Measurements from ENCODE around the gene MBP. TPM values are rescaled to one million over a fixed set of nuclear protein-coding genes. Genes with fewer than 3 reads are reported as not detected.
"Not testable (repeated sequence)": the region's sequence is repeated elsewhere in the genome, so short reads cannot be mapped to it uniquely, and the experiment has no call there.

MBP gene
- polyA plus RNA-seq, 1 donor = 28.8 TPM

DNA sequence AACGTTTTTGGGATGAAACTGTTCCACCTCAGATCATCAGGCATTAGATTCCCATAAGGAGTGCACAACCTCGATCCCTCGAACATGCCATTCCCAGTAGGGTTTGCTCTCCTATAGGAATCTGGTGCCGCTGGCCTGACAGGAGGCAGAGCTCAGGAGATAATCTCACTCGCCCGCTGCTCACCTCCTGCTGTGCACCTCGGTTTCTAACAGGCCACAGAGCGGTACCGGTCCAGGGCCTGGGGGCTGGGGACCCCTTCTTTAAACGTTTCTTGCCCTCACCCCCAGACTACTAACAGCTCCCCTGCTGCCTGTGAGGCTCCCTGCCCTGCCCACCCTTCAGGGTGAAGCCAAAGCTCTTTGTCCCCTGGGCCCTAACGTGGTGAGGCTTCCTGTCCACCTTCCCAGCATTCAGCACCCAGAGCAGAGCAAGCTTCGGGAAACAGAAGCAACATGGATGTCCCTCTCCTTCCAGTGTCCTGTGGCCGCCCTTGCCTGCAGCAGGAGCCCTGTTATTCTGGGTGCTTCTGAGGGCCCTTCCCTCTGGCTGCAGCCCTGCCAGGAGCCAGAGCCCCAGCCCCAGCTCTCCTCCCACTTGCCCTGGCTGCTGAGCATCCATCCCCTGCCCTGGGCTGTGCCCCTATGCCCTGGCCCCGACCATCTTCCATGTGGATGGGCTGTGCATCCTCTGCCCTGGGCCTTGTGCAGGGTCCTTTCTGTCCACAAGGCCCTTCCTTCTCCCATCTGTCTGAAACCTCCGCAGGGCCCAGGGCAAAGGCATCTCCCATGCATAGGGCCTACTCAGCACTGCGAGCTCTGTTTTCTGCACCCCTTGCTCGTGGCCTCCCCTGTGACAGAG lies 140.1 kb downstream of the MBP start:
- WGBS (ENCODE audit: insufficient coverage, low lambda C conversion rate) = no CpG with 5 or more reads among the region's 17 CpGs

DNA sequence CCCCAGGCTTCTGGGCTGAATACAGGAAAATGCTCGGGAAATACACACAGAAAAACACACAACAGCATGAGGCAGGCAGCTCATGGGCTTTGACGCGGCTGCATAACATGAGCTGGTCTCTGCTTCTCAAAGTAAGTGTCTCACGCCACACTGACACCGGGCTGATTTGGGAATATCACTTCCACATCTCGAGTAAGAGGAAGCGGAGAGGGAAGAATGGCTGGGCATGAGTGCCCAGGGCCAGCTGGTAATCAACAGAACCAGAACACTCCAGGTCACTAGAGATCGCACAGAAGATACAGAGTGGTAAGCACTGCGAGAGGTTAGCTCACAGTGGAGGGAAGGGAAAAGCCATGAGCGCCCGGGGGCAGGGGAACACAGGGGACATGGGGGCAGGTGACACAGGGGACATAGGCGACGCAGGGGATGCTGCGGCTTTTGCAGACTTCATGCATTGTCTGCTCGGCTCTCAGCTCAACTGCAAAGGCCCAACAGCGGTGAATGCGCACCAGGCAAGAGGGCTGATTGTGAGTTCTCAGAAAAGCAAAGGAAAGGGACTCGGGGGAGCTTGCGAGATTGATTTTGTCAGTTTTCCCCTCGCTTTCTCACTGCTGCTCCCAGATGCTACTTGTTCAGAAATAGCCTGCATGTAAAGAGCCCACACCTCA lies 141.4 kb downstream of the MBP start:
- Histone ChIP-seq H3K9me3 (ENCODE audit: control insufficient read depth, low read depth, low read length) (no peaks in the 10 kb centered on the region), H3K36me3 (ENCODE audit: control insufficient read depth, insufficient read depth, low read length) (no peaks in the 10 kb centered on the region), H3K27me3 (ENCODE audit: control insufficient read depth, insufficient read depth, low read length) (no peaks in the 10 kb centered on the region), H3K4me3 (ENCODE audit: low read length) (no peak overlapping the region), H3K27ac (ENCODE audit: low read length) (no peak overlapping the region), H3K4me1 (ENCODE audit: control insufficient read depth, insufficient read depth, low read length) (peaks cover 11% of the 10 kb centered on the region)
- WGBS (ENCODE audit: insufficient coverage, low lambda C conversion rate) = no CpG with 5 or more reads among the region's 20 CpGs
- no peak for DNase-seq

More for the DNA sequence above, 140.1 kb downstream of the MBP start:
- H3K4me1 ChIP-seq (ENCODE audit: control insufficient read depth, insufficient read depth, low read length) = peaks cover 11% of the 10 kb centered on the region
- no peak overlapping the region for H3K4me3 ChIP-seq (ENCODE audit: low read length)
- no peaks in the 10 kb centered on the region for H3K27me3 ChIP-seq (ENCODE audit: control insufficient read depth, insufficient read depth, low read length)
- no peaks in the 10 kb centered on the region for H3K36me3 ChIP-seq (ENCODE audit: control insufficient read depth, insufficient read depth, low read length)
- no peaks in the 10 kb centered on the region for H3K9me3 ChIP-seq (ENCODE audit: control insufficient read depth, low read depth, low read length)
- no peak overlapping the region for H3K27ac ChIP-seq (ENCODE audit: low read length)
- DNase-seq = no peak

DNA sequence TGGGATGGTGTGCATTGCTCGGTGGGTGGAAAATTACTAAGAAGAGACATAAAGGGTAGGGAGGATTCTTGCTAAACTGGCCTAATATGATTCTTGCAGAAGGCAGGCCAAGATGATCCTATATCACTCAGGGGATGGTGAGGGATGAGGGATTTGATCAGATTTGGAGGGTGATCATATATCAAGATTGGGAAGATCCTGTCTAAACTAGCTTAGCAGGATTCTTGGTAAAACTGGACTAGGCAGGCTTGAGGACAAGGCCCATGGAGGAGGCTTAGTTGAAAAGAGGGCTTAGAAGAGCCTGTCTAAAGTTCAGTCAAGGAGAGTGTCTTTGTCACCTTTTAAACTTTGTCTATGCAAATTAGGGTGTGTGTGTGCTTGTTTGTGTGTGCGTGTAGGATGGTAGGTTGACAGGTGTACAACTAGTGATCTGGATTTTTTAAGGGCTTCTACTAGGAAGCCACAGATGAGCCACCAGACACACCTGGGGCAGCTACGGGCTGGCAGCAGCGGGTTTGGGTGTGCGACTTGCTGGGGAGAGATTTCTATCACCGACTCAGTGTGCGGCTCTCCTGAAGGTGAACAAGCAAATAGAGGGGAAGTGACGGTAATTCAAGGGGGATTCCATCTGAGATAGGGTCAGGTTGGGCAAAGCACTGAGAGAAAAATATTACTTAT lies 142.1 kb downstream of the MBP start:
- H3K27me3 ChIP-seq (ENCODE audit: control insufficient read depth, insufficient read depth, low read length); H3K27ac ChIP-seq (ENCODE audit: low read length); H3K36me3 ChIP-seq (ENCODE audit: control insufficient read depth, insufficient read depth, low read length); H3K9me3 ChIP-seq (ENCODE audit: control insufficient read depth, low read depth, low read length); H3K4me3 ChIP-seq (ENCODE audit: low read length); DNase-seq: not testable (repeated sequence)
- peaks cover 11% of the 10 kb centered on the region for H3K4me1 ChIP-seq (ENCODE audit: control insufficient read depth, insufficient read depth, low read length)
- WGBS (ENCODE audit: insufficient coverage, low lambda C conversion rate) = no CpG with 5 or more reads among the region's 8 CpGs

DNA sequence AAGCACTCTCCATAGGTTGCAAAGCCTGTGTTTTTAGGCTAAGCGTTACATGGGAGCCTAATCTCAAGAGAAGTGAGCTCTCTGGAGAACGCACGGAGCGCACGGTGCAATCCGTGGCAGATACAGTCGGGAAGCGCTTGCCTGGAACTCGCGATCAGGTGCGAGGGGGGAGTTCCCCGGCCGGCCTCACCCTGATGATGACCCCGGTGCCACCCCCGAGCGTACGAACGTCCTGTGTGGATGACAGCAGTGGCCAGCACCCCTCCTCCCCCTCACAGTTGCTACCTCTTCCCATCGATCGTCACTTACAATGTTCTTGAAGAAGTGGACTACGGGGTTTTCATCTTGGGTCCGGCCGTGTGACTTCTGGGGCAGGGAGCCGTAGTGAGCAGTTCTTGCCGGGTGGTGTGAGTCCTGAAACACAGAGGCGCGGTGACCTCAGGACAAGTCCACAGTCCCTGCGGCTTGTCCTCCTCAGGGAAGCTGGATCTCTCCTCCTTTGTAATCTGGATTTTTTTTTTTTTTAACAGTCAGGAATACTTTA lies 142.9 kb downstream of the MBP start:
- Histone ChIP-seq H3K27me3 (ENCODE audit: control insufficient read depth, insufficient read depth, low read length) (no peaks in the 10 kb centered on the region), H3K9me3 (ENCODE audit: control insufficient read depth, low read depth, low read length) (no peaks in the 10 kb centered on the region), H3K36me3 (ENCODE audit: control insufficient read depth, insufficient read depth, low read length) (no peaks in the 10 kb centered on the region), H3K4me3 (ENCODE audit: low read length) (no peak overlapping the region), H3K27ac (ENCODE audit: low read length) (no peak overlapping the region), H3K4me1 (ENCODE audit: control insufficient read depth, insufficient read depth, low read length) (peaks cover 9% of the 10 kb centered on the region)
- no CpG with 5 or more reads among the region's 28 CpGs for WGBS (ENCODE audit: insufficient coverage, low lambda C conversion rate)
- DNase-seq = no peak

DNA sequence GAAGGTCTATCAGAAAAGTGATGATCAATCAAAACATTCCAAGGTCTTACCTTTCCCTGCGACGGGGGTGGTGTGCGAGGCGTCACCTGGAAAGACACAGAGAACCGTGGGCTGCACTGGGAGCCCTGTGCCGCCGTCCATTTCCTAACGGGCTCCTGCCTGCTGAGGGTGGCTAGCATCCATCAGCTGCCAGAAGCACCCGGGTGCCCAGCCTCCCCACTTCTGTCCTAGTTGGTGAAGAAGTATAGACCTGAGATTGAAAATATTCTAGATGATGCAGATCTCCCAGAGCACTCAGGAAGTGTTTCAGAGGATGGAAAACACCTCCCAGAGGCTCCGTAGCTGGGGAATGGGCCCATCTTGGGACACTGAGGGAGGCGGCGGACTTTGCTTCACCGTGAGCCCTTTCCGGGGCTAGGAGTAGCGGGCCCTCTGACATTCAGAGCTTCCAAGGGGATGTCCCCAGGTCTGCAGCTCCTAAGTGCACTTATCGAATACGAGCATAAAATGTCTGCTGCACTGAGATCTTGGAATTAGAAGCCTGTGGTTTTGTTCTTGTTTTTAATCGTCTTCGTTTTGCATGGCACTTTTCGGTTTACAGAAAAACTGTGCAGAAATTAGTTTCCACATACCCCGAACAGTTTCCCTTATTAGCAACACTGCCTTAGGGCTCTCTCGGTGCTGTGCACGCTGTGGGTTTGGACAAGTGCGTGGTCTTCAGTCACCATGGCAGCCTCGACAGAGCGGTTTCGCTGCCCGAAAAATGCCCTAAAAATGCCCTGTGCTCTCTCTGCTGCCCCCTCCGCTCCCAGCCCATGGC lies 143.5 kb downstream of the MBP start:
- Histone ChIP-seq H3K4me1 (ENCODE audit: control insufficient read depth, insufficient read depth, low read length) (peaks cover 5% of the 10 kb centered on the region), H3K4me3 (ENCODE audit: low read length) (no peak overlapping the region), H3K27me3 (ENCODE audit: control insufficient read depth, insufficient read depth, low read length) (no peaks in the 10 kb centered on the region), H3K27ac (ENCODE audit: low read length) (no peak overlapping the region), H3K36me3 (ENCODE audit: control insufficient read depth, insufficient read depth, low read length) (no peaks in the 10 kb centered on the region), H3K9me3 (ENCODE audit: control insufficient read depth, low read depth, low read length) (no peaks in the 10 kb centered on the region)
- 100% methylated on average over 2 of the region's 29 CpGs for WGBS (ENCODE audit: insufficient coverage, low lambda C conversion rate)
- no peak for DNase-seq

DNA sequence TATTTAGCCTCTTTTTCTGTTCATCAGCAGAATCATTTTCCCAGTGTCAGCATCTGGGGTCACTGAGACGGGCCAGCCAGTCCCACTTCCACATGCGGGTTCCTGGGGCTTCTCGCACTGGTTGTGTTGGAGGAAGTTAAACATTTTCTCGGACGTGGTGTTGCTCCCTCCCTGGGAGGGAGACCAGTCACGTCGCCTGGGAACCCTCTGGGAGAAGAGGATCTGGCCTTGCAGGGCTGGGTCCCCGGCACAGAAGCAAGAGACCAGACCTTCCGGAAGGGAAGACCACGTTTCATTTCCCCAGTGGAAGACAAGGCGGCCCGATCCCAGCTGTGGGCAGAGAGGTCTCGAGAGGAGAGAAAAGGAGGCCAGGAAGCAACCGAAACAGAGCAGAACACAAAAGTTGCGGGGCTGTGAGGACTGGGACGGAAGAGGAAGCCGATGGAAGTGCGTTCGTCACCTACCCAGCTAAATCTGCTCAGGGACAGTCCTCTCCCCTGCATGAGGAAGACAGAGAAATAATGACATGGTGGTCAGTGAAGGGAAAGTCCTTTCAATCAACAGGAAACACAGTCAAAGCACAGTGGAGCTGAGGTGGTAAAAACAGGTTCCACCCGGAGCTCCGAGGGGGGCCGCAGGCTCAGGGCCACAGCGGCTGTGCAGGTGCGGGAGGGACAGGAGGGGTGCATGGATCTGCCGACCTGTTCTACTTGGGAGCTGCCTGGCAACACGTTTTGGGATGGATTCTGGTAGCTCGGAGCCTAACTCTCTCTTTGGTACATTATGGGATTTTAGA lies 144.4 kb downstream of the MBP start:
- no peak overlapping the region for H3K4me3 ChIP-seq (ENCODE audit: low read length)
- H3K27ac ChIP-seq (ENCODE audit: low read length) = no peak overlapping the region
- H3K4me1 ChIP-seq (ENCODE audit: control insufficient read depth, insufficient read depth, low read length) = peaks cover 3% of the 10 kb centered on the region
- H3K27me3 ChIP-seq (ENCODE audit: control insufficient read depth, insufficient read depth, low read length) = no peaks in the 10 kb centered on the region
- DNase-seq = no peak
- 92% methylated on average over 4 of the region's 27 CpGs for WGBS (ENCODE audit: insufficient coverage, low lambda C conversion rate)
- H3K9me3 ChIP-seq (ENCODE audit: control insufficient read depth, low read depth, low read length) = no peaks in the 10 kb centered on the region
- H3K36me3 ChIP-seq (ENCODE audit: control insufficient read depth, insufficient read depth, low read length) = no peaks in the 10 kb centered on the region

DNA sequence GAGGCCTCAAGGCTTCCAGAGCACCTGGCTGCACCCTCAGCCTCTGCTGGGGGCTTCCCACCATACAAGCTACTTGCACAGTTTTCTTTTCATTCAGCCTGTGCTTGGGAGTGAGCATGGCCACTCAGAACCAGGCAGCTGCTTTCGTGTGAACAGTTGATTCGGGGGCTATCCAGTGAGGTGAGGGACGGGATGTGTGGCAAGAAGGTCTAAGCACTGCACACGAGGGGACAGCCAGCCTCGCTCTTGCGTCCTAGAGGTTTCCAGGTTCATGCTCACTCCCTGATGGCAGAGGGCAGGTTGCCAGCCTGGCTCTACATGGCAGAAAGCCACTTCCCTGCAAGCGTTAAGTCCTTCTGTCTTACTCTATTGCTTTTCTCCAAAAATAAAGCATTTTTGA lies 146.2 kb downstream of the MBP start:
- Histone ChIP-seq H3K4me3 (ENCODE audit: low read length) (no peak overlapping the region), H3K9me3 (ENCODE audit: control insufficient read depth, low read depth, low read length) (no peaks in the 10 kb centered on the region), H3K36me3 (ENCODE audit: control insufficient read depth, insufficient read depth, low read length) (no peaks in the 10 kb centered on the region), H3K4me1 (ENCODE audit: control insufficient read depth, insufficient read depth, low read length) (peaks cover 8% of the 10 kb centered on the region), H3K27ac (ENCODE audit: low read length) (no peak overlapping the region), H3K27me3 (ENCODE audit: control insufficient read depth, insufficient read depth, low read length) (no peaks in the 10 kb centered on the region)
- no peak for DNase-seq
- WGBS (ENCODE audit: insufficient coverage, low lambda C conversion rate) = no CpG with 5 or more reads among the region's 7 CpGs

DNA sequence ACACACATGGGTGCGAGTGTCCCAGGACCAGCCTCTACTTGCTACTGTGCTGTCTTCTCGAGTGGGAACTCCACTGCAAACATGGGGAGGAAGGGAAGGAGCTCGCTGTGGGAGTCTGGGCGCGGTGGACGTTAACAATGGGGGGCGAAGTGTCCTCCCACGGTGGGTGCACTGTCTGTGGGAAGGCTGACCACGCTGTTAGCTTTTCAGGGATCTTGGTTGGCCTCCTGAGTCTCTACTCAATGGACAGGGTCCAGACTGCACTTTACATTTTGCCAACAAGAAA lies 146.7 kb downstream of the MBP start:
- DNase-seq = no peak
- Histone ChIP-seq H3K27ac (ENCODE audit: low read length) (no peak overlapping the region), H3K4me1 (ENCODE audit: control insufficient read depth, insufficient read depth, low read length) (peaks cover 11% of the 10 kb centered on the region), H3K9me3 (ENCODE audit: control insufficient read depth, low read depth, low read length) (no peaks in the 10 kb centered on the region), H3K36me3 (ENCODE audit: control insufficient read depth, insufficient read depth, low read length) (no peaks in the 10 kb centered on the region), H3K27me3 (ENCODE audit: control insufficient read depth, insufficient read depth, low read length) (no peaks in the 10 kb centered on the region), H3K4me3 (ENCODE audit: low read length) (no peak overlapping the region)
- no CpG with 5 or more reads among the region's 9 CpGs for WGBS (ENCODE audit: insufficient coverage, low lambda C conversion rate)

DNA sequence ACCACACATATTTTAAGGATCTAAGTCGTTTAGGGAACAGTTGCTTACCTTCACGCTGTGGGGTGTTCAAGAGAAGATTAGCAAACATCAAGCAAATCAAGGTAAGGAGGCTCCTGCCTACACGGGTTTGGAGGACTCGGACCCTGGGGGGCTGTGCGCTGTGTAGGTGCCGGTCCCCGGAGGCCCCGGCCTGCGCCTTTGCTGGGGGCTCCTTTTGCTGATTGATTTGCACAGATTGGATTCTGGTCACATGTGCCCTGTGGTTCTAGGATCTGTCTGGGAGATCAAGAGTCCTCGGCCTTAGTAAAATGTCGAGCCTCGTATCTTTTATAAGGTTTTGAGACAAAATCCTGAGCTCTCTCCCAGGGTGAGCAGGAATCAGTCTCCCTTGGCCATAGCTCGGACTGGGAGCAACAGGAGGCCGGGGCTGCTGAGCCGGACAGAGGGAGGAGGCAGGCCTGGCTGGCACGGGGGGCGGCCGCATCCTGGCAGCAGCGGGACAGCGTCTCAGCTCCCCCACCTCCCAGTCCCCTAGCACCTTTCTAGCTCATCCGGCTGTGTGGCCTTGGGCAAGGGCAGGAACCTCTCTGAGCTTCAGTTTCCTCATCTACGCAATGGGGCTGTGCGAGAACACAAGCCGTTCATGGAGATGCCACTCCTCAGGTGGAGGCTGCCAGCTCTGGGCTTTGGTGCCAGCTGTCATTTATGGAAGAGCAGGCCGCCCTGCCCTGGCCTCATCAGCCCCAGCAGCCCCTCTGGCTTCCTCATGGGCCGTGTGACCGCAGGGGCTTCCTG lies 147.2 kb downstream of the MBP start:
- no peaks in the 10 kb centered on the region for H3K27me3 ChIP-seq (ENCODE audit: control insufficient read depth, insufficient read depth, low read length)
- H3K4me3 ChIP-seq (ENCODE audit: low read length) = no peak overlapping the region
- WGBS (ENCODE audit: insufficient coverage, low lambda C conversion rate) = no CpG with 5 or more reads among the region's 27 CpGs
- no peak for DNase-seq
- no peak overlapping the region for H3K27ac ChIP-seq (ENCODE audit: low read length)
- H3K36me3 ChIP-seq (ENCODE audit: control insufficient read depth, insufficient read depth, low read length) = no peaks in the 10 kb centered on the region
- H3K4me1 ChIP-seq (ENCODE audit: control insufficient read depth, insufficient read depth, low read length) = peaks cover 11% of the 10 kb centered on the region
- H3K9me3 ChIP-seq (ENCODE audit: control insufficient read depth, low read depth, low read length) = no peaks in the 10 kb centered on the region

Data from large intestine (tissue), 3 donors.